HepG2 (cell line): ENCODE results near the gene CRYAB. TPM values are rescaled to one million over a fixed set of nuclear protein-coding genes. Genes with fewer than 3 reads are reported as not detected.
A peak's percentile ranks its signal among the peaks of the same experiment; 100 is the strongest.

Experiments used
- HNF4A ChIP-seq: sonication (generic); formaldehyde crosslinking; IDR thresholded peaks from 2 replicates; pipeline ENCODE4 v1.4.0; 2020; ENCODE audit warnings: missing genetic modification reagents
- TSC22D2 ChIP-seq: sonication (generic); formaldehyde crosslinking; IDR thresholded peaks from 2 replicates; pipeline ENCODE4 v1.5.1; 2020; ENCODE audit warnings: missing genetic modification reagents, mild to moderate bottlenecking, borderline replicate concordance
- ZBTB38 ChIP-seq: sonication (generic); formaldehyde crosslinking; IDR thresholded peaks from 2 replicates; pipeline ENCODE4 v1.5.1; 2020; ENCODE audit warnings: mild to moderate bottlenecking, missing genetic modification reagents
- ZNF3 ChIP-seq: IDR thresholded peaks from 2 replicates; pipeline ENCODE4 v1.7.0; 2017; ENCODE audit warnings: inconsistent platforms
- polyA plus RNA-seq, 8 experiments: library from polyadenylated mRNA; depleted of rRNA in 3 of 8; stranded (reverse) in 7 of 8; unstranded in 1 of 8; fragments of >200 nt; fragmentation: Illumina TruSeq in 4 of 8; extraction: Trizol in 4 of 8; gene quantifications; 2 replicates each; pipeline versions ENCODE4 v1.2.1 to v1.2.3, GENCODE V29; 2011 to 2016; ENCODE audit warnings: low read depth in 4 of 8, missing spikeins in 1 of 8, mixed read lengths in 1 of 8; ENCODE audit not compliant: insufficient read depth in 1 of 8
- total RNA-seq, 5 experiments: library from RNA; depleted of rRNA; stranded (reverse); fragments of >200 nt; fragmentation: Illumina TruSeq; extraction: Trizol; gene quantifications; 2 replicates each; pipeline ENCODE4 v1.2.3, GENCODE V29; 2016; ENCODE audit warnings: low read depth in 1 of 5
- TF ChIP-seq, protein P1 (sequence below): sonication (generic); formaldehyde crosslinking; IDR thresholded peaks from 2 replicates; pipeline ENCODE4 v1.4.0; 2020; ENCODE audit warnings: missing genetic modification reagents
- TF ChIP-seq, protein P2 (sequence below): sonication (generic); formaldehyde crosslinking; IDR thresholded peaks from 2 replicates; pipeline ENCODE4 v1.4.0; 2020; ENCODE audit warnings: missing genetic modification reagents

The CRYAB gene
- total and polyA plus RNA-seq, 2 of the 13 experiments (the other 11 are each of a cell fraction or from before 2014, with no cell fraction given): 0.55 to 1.1 TPM

DNA sequence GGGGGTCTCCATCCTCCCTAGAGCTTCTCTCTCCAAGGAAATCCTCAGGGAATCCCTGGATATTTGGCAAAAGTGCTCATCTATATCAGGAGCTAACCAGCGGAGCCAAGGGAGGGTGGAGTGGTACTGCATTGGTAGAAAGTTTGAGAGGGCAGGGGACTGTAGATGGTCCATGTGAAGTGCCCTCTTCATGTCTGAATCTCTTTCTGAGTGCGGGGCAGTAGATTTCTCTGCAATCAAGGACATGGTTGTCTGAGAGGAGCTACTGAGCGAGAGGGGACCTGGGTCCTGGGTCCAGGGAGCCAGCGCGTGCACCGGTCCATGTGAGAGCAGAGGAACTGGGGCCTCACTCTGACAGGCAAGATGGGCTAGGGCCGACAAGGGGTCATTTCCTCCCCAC, 26.3 kb upstream of the CRYAB start (continued):
- TF ChIP-seq, protein P1, sequence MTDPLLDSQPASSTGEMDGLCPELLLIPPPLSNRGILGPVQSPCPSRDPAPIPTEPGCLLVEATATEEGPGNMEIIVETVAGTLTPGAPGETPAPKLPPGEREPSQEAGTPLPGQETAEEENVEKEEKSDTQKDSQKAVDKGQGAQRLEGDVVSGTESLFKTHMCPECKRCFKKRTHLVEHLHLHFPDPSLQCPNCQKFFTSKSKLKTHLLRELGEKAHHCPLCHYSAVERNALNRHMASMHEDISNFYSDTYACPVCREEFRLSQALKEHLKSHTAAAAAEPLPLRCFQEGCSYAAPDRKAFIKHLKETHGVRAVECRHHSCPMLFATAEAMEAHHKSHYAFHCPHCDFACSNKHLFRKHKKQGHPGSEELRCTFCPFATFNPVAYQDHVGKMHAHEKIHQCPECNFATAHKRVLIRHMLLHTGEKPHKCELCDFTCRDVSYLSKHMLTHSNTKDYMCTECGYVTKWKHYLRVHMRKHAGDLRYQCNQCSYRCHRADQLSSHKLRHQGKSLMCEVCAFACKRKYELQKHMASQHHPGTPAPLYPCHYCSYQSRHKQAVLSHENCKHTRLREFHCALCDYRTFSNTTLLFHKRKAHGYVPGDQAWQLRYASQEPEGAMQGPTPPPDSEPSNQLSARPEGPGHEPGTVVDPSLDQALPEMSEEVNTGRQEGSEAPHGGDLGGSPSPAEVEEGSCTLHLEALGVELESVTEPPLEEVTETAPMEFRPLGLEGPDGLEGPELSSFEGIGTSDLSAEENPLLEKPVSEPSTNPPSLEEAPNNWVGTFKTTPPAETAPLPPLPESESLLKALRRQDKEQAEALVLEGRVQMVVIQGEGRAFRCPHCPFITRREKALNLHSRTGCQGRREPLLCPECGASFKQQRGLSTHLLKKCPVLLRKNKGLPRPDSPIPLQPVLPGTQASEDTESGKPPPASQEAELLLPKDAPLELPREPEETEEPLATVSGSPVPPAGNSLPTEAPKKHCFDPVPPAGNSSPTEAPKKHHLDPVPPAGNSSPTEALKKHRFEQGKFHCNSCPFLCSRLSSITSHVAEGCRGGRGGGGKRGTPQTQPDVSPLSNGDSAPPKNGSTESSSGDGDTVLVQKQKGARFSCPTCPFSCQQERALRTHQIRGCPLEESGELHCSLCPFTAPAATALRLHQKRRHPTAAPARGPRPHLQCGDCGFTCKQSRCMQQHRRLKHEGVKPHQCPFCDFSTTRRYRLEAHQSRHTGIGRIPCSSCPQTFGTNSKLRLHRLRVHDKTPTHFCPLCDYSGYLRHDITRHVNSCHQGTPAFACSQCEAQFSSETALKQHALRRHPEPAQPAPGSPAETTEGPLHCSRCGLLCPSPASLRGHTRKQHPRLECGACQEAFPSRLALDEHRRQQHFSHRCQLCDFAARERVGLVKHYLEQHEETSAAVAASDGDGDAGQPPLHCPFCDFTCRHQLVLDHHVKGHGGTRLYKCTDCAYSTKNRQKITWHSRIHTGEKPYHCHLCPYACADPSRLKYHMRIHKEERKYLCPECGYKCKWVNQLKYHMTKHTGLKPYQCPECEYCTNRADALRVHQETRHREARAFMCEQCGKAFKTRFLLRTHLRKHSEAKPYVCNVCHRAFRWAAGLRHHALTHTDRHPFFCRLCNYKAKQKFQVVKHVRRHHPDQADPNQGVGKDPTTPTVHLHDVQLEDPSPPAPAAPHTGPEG (CRISPR knock-in tag): no peak
- TF ChIP-seq TSC22D2: no peak
- TF ChIP-seq, protein P2, sequence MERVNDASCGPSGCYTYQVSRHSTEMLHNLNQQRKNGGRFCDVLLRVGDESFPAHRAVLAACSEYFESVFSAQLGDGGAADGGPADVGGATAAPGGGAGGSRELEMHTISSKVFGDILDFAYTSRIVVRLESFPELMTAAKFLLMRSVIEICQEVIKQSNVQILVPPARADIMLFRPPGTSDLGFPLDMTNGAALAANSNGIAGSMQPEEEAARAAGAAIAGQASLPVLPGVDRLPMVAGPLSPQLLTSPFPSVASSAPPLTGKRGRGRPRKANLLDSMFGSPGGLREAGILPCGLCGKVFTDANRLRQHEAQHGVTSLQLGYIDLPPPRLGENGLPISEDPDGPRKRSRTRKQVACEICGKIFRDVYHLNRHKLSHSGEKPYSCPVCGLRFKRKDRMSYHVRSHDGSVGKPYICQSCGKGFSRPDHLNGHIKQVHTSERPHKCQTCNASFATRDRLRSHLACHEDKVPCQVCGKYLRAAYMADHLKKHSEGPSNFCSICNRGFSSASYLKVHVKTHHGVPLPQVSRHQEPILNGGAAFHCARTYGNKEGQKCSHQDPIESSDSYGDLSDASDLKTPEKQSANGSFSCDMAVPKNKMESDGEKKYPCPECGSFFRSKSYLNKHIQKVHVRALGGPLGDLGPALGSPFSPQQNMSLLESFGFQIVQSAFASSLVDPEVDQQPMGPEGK (CRISPR knock-in tag): no peak
- no peak for TF ChIP-seq ZNF3 (CRISPR knock-in tag)
- no peak for TF ChIP-seq HNF4A (CRISPR knock-in tag)
- peak; percentile 55; the same call in 1 of the 2 replicates for TF ChIP-seq ZBTB38
